A549 (cell line): ENCODE data around the gene CIPC. TPM values are rescaled to one million over a fixed set of nuclear protein-coding genes. Genes with fewer than 3 reads are reported as not detected.

Experiments used
- BHLHE40 ChIP-seq: IDR thresholded peaks from 2 replicates; pipeline ENCODE4 v1.6.1; 2012; ENCODE audit warnings: low read depth, low read length, inconsistent platforms
- EHF ChIP-seq: fragments of 250-450 bp; sonication (Bioruptor Pico); IDR thresholded peaks from 2 replicates; pipeline ENCODE4 v1.5.0; 2020; ENCODE audit warnings: mild to moderate bottlenecking
- EP300 ChIP-seq, 2 experiments: fragments of >200 bp; sonication (Bioruptor Twin); formaldehyde crosslinking; IDR thresholded peaks; 2 replicates in 1 of 2; 3 replicates in 1 of 2; pipeline ENCODE4 v1.6.1; 2016 to 2017
- FOSB ChIP-seq: fragments of 250-450 bp; sonication (Bioruptor Pico); IDR thresholded peaks from 2 replicates; pipeline ENCODE4 v1.5.0; 2020; ENCODE audit warnings: mild to moderate bottlenecking, moderate library complexity
- HEYL ChIP-seq: fragments of 250-450 bp; sonication (Bioruptor Pico); IDR thresholded peaks from 2 replicates; pipeline ENCODE4 v1.8.0; 2021; ENCODE audit warnings: mild to moderate bottlenecking, moderate library complexity
- HMGXB4 ChIP-seq: fragments of 250-450 bp; sonication (Bioruptor Pico); IDR thresholded peaks from 2 replicates; pipeline ENCODE4 v1.5.0; 2021; ENCODE audit warnings: mild to moderate bottlenecking, moderate library complexity, borderline replicate concordance
- HOXB13 ChIP-seq: fragments of 250-450 bp; sonication (Bioruptor Pico); IDR thresholded peaks from 2 replicates; pipeline ENCODE4 v1.5.0; 2020; ENCODE audit warnings: low read depth, mild to moderate bottlenecking, moderate library complexity
- JUNB ChIP-seq: fragments of >200 bp; sonication (Bioruptor Twin); formaldehyde crosslinking; IDR thresholded peaks from 2 replicates; pipeline ENCODE4 v1.6.1; 2016
- KDM1A ChIP-seq: fragments of 200-600 bp; sonication (generic); IDR thresholded peaks from 2 replicates; pipeline ENCODE4 v1.6.1; 2016; ENCODE audit warnings: low read depth, mild to moderate bottlenecking
- KDM5A ChIP-seq: fragments of 200-600 bp; sonication (generic); IDR thresholded peaks from 2 replicates; pipeline ENCODE4 v1.6.1; 2016; ENCODE audit warnings: antibody characterized with exemption, mild to moderate bottlenecking
- MAFK ChIP-seq: fragments of 450-650 bp; IDR thresholded peaks from 2 replicates; pipeline ENCODE4 v1.6.1; 2014; ENCODE audit not compliant: partially characterized antibody
- MAZ ChIP-seq: fragments of 150-350 bp; IDR thresholded peaks from 2 replicates; pipeline ENCODE4 v1.6.1; 2014; ENCODE audit warnings: antibody characterized with exemption, low read depth, low read length, borderline replicate concordance
- NPAS2 ChIP-seq: fragments of 250-450 bp; sonication (Bioruptor Pico); IDR thresholded peaks from 2 replicates; pipeline ENCODE4 v1.8.0; 2022; ENCODE audit warnings: mild to moderate bottlenecking, moderate library complexity, borderline replicate concordance
- NR3C1 ChIP-seq: fragments of >200 bp; sonication (Bioruptor Twin); formaldehyde crosslinking; IDR thresholded peaks from 3 replicates; pipeline ENCODE4 v1.6.1; 2017
- PHF8 ChIP-seq: fragments of 200-600 bp; sonication (generic); IDR thresholded peaks from 2 replicates; pipeline ENCODE4 v1.6.1; 2016; ENCODE audit warnings: low read depth, mild to moderate bottlenecking, antibody characterized with exemption, moderate library complexity, borderline replicate concordance
- RARB ChIP-seq: fragments of 250-450 bp; sonication (Bioruptor Pico); IDR thresholded peaks from 2 replicates; pipeline ENCODE4 v1.8.0; 2021; ENCODE audit warnings: mild to moderate bottlenecking, moderate library complexity
- RCOR1 ChIP-seq: fragments of 150-350 bp; IDR thresholded peaks from 2 replicates; pipeline ENCODE4 v1.6.1; 2014; ENCODE audit warnings: antibody characterized with exemption, low read length, low read depth
- SMC3 ChIP-seq: fragments of >200 bp; sonication (Bioruptor Twin); formaldehyde crosslinking; IDR thresholded peaks from 3 replicates; pipeline ENCODE4 v1.6.1; 2018; ENCODE audit warnings: inconsistent platforms
- SREBF2 ChIP-seq: fragments of 450-650 bp; IDR thresholded peaks from 2 replicates; pipeline ENCODE4 v1.6.1; 2014; ENCODE audit warnings: mild to moderate bottlenecking, moderate library complexity
- TP53 ChIP-seq: fragments of 250-450 bp; sonication (Bioruptor Pico); IDR thresholded peaks from 2 replicates; pipeline ENCODE4 v1.5.0; 2021; ENCODE audit warnings: mild to moderate bottlenecking, moderate library complexity
- ZFP36 ChIP-seq: fragments of 450-650 bp; IDR thresholded peaks from 2 replicates; pipeline ENCODE4 v1.6.1; 2014; ENCODE audit warnings: borderline replicate concordance; ENCODE audit not compliant: partially characterized antibody
- ZNF302 ChIP-seq: fragments of 250-450 bp; sonication (Bioruptor Pico); IDR thresholded peaks from 2 replicates; pipeline ENCODE4 v1.9.0; 2021; ENCODE audit warnings: inconsistent platforms, mild to moderate bottlenecking, moderate library complexity
- ZSCAN20 ChIP-seq: fragments of 250-450 bp; sonication (Bioruptor Pico); IDR thresholded peaks from 2 replicates; pipeline ENCODE4 v1.8.0; 2022; ENCODE audit warnings: mild to moderate bottlenecking, moderate library complexity
- polyA plus RNA-seq, 4 experiments: library from polyadenylated mRNA; depleted of rRNA in 3 of 4; stranded (reverse); fragments of >200 nt; fragmentation: RNase III in 1 of 4; extraction: RNeasy Plus Mini Kit Qiagen cat#74134 plus additional on column Dnase treatment in 1 of 4; gene quantifications; 2 replicates in 3 of 4; 3 replicates in 1 of 4; pipeline ENCODE4 v1.2.3, GENCODE V29; 2011 to 2017
- TF ChIP-seq, protein P1 (sequence below): IDR thresholded peaks from 2 replicates; pipeline ENCODE4 v1.6.1; 2012; ENCODE audit warnings: low read depth, borderline replicate concordance
- TF ChIP-seq, protein P2 (sequence below): fragments of >200 bp; sonication (Bioruptor Twin); formaldehyde crosslinking; IDR thresholded peaks from 3 replicates; pipeline ENCODE4 v1.5.1; 2016
- TF ChIP-seq, protein P3 (sequence below): fragments of 150-350 bp; IDR thresholded peaks from 2 replicates; pipeline ENCODE4 v1.6.1; 2014; ENCODE audit warnings: low read depth, mild to moderate bottlenecking, low read length

The CIPC gene
- polyA plus RNA-seq, 2 of the 4 experiments (the other 2 are of a cell fraction): 8.9 to 13.9 TPM

- TF ChIP-seq HMGXB4 (CRISPR knock-in tag) (peak; percentile 29; the same call in 1 of the 2 replicates), BHLHE40 (no peak), RCOR1 (no peak), HOXB13 (CRISPR knock-in tag) (no peak), RARB (no peak), ZNF302 (CRISPR knock-in tag) (no peak), NPAS2 (CRISPR knock-in tag) (no peak), MAZ (no peak; the same call in none of the 2 replicates), HEYL (CRISPR knock-in tag) (no peak), ZFP36 (no peak), SMC3 (no peak), EP300 (IDR thresholded peaks at IDR 0.05) (peak in 1 of 2 experiments; percentile 35; a peak in 1 of 5 replicates), PHF8 (peak; percentile 91), JUNB (no peak), KDM5A (no peak), EHF (CRISPR knock-in tag) (no peak), FOSB (CRISPR knock-in tag) (no peak), KDM1A (no peak), NR3C1 (no peak), MAFK (no peak), SREBF2 (no peak), TP53 (CRISPR knock-in tag) (0 out of 2 replicates have a peak, but pooled peaks have one; percentile 74), ZSCAN20 (CRISPR knock-in tag) (no peak)
- TF ChIP-seq, protein P1, sequence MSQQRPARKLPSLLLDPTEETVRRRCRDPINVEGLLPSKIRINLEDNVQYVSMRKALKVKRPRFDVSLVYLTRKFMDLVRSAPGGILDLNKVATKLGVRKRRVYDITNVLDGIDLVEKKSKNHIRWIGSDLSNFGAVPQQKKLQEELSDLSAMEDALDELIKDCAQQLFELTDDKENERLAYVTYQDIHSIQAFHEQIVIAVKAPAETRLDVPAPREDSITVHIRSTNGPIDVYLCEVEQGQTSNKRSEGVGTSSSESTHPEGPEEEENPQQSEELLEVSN: peak; percentile 86
- TF ChIP-seq, protein P2, sequence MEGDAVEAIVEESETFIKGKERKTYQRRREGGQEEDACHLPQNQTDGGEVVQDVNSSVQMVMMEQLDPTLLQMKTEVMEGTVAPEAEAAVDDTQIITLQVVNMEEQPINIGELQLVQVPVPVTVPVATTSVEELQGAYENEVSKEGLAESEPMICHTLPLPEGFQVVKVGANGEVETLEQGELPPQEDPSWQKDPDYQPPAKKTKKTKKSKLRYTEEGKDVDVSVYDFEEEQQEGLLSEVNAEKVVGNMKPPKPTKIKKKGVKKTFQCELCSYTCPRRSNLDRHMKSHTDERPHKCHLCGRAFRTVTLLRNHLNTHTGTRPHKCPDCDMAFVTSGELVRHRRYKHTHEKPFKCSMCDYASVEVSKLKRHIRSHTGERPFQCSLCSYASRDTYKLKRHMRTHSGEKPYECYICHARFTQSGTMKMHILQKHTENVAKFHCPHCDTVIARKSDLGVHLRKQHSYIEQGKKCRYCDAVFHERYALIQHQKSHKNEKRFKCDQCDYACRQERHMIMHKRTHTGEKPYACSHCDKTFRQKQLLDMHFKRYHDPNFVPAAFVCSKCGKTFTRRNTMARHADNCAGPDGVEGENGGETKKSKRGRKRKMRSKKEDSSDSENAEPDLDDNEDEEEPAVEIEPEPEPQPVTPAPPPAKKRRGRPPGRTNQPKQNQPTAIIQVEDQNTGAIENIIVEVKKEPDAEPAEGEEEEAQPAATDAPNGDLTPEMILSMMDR: no peak
- TF ChIP-seq, protein P3, sequence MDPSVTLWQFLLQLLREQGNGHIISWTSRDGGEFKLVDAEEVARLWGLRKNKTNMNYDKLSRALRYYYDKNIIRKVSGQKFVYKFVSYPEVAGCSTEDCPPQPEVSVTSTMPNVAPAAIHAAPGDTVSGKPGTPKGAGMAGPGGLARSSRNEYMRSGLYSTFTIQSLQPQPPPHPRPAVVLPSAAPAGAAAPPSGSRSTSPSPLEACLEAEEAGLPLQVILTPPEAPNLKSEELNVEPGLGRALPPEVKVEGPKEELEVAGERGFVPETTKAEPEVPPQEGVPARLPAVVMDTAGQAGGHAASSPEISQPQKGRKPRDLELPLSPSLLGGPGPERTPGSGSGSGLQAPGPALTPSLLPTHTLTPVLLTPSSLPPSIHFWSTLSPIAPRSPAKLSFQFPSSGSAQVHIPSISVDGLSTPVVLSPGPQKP: no peak
Observed at GRCh38 chr14:77097700-77098528, at the start of gene CIPC (continued).
